Left colon (tissue), 2 donors: Measurements from ENCODE around the gene TP63. TPM values are rescaled to one million over a fixed set of nuclear protein-coding genes. Genes with fewer than 3 reads are reported as not detected.
"Not testable (repeated sequence)": the region's sequence is repeated elsewhere in the genome, so short reads cannot be mapped to it uniquely, and the experiment has no call there.

Experiments used
- ATAC-seq: fragments of 200-7000 bp; cut with Tn5 transposase; one replicate; pipeline ENCODE4 v1.9.1; 2020; ENCODE audit warnings: mild to moderate bottlenecking, moderate library complexity
- DNase-seq, 2 donors: peaks; one replicate each; pipeline ENCODE4 v3.0.0-alpha.2; 2020
- intact Hi-C, 2 donors: fragments of 100-400 bp; cut with DNase I in 1 of 2; cut with micrococcal nuclease in 1 of 2; formaldehyde crosslinking; loops; one replicate each; pipeline versions ENCODE4 v1.11.2 to v1.14.0; 2022; cut with DNase I, micrococcal nuclease
- long read RNA-seq: library from polyadenylated mRNA; unstranded; transcript quantifications from one replicate; pipeline ENCODE4 v2.0.0, GENCODE V29; 2021
- total RNA-seq, 2 donors: library from RNA; stranded (reverse); fragmentation: NEBNext Ultra II Directional; extraction: Animal tissue kit (Norgen Biotek cat#: 25700); gene quantifications; one replicate each; pipeline ENCODE4 v1.2.1, GENCODE V29; 2021
- donor health status: DM: no; HTN: no; CAD: no.
- donor health status: DM: yes; HTN: yes; CAD: no.

Gene TP63
- under 1 TPM in 1 of 2 donors, not detected in 1; 0.11 TPM for total RNA-seq
- long read RNA-seq, result 0 reads

GRCh38 chr3:189631373-189631408, at the start of gene TP63:
Gene TP63, plus strand, starts transcription at chr3:189631389. Its CDS starts 127 bp downstream, at chr3:189631516.
- intact Hi-C loops, result no loop called here
- no peak for DNase-seq
- ATAC-seq, result no peak

- intact Hi-C loops, result no loop called here
- DNase-seq (no peak), ATAC-seq (no peak)
Measured at GRCh38 chr3:189582179-189582578, 49.0 kb upstream of the TP63 start.

GRCh38 chr3:189584645-189585044, 46.5 kb upstream of the TP63 start:
- DNase-seq (no peak), ATAC-seq (no peak)
- intact Hi-C loops, result no loop called here

- no peak for DNase-seq
- no peak for ATAC-seq
- intact Hi-C loops, result no loop called here
Measured at GRCh38 chr3:189586941-189587663, 44.1 kb upstream of the TP63 start.

- DNase-seq (no peak), ATAC-seq (no peak)
- intact Hi-C loops, result no loop called here
Measured at GRCh38 chr3:189587664-189588040, 43.5 kb upstream of the TP63 start.

- no peak for DNase-seq
- intact Hi-C loops, result no loop called here
- no peak for ATAC-seq
Measured at GRCh38 chr3:189588070-189588469, 43.1 kb upstream of the TP63 start.

- no peak for DNase-seq
- intact Hi-C loops, result no loop called here
- no peak for ATAC-seq
Measured at GRCh38 chr3:189588475-189589178, 42.6 kb upstream of the TP63 start.

GRCh38 chr3:189589179-189589569, 42.0 kb upstream of the TP63 start:
- intact Hi-C loops, result no loop called here
- no peak for DNase-seq
- ATAC-seq, result peak; percentile 66

- ATAC-seq, result no peak
- intact Hi-C loops, result no loop called here
Measured at GRCh38 chr3:189590223-189590622, 41.0 kb upstream of the TP63 start.

GRCh38 chr3:189593581-189593980, 37.6 kb upstream of the TP63 start:
- DNase-seq (no peak), ATAC-seq (no peak)
- intact Hi-C loops, result no loop called here

More at GRCh38 chr3:189590223-189590622, 41.0 kb upstream of the TP63 start:
- DNase-seq, result no peak

GRCh38 chr3:189596078-189596979, 34.9 kb upstream of the TP63 start:
- ATAC-seq, DNase-seq, intact Hi-C loops: not testable (repeated sequence)

GRCh38 chr3:189597918-189598317, 33.3 kb upstream of the TP63 start:
- ATAC-seq (no peak), DNase-seq (no peak)
- intact Hi-C loops, result no loop called here

- intact Hi-C loops, result no loop called here
- DNase-seq, result no peak
- ATAC-seq, result no peak
Measured at GRCh38 chr3:189598530-189599225, 32.5 kb upstream of the TP63 start.

GRCh38 chr3:189602471-189602870, 28.7 kb upstream of the TP63 start:
- DNase-seq (no peak), ATAC-seq (no peak)
- intact Hi-C loops, result no loop called here

- ATAC-seq, result no peak
- intact Hi-C loops, result no loop called here
- DNase-seq, result no peak
Measured at GRCh38 chr3:189605717-189606116, 25.5 kb upstream of the TP63 start.

- ATAC-seq (no peak), DNase-seq (no peak)
- intact Hi-C loops, result no loop called here
Measured at GRCh38 chr3:189606774-189607173, 24.4 kb upstream of the TP63 start.

GRCh38 chr3:189612641-189613040, 18.5 kb upstream of the TP63 start:
- ATAC-seq, DNase-seq, intact Hi-C loops: not testable (repeated sequence)

- DNase-seq (no peak), ATAC-seq (no peak)
- intact Hi-C loops, result no loop called here
Measured at GRCh38 chr3:189613122-189613521, 18.1 kb upstream of the TP63 start.

GRCh38 chr3:189621948-189622603, 9.1 kb upstream of the TP63 start:
- intact Hi-C loops, result no loop called here
- ATAC-seq, result no peak
- no peak for DNase-seq
